22Rv1 (cell line): ENCODE data around the gene GTF2IRD1.

Experiments used
- ZFX ChIP-seq: fragments of 450-650 bp; IDR thresholded peaks from 2 replicates; pipeline ENCODE4 v1.6.1; 2017; ENCODE audit warnings: antibody characterized with exemption, borderline replicate concordance
- TF ChIP-seq, protein P1 (sequence below): fragments of 450-650 bp; IDR thresholded peaks from 2 replicates; pipeline ENCODE4 v1.5.1; 2017; ENCODE audit warnings: mild to moderate bottlenecking

DNA sequence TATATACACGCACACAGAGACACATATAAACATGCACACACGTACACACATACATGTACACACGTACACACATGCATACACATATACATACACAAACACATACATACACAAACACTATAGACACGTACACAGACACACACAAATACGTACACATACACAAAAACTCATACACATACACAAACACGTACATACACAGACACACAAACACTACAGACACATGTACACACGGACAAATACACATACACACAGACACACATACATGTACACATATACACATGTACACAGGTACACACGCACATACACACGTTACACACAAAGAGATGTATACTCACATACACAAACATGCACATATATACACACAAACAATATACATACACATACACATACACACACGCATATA lies 35.2 kb upstream of the GTF2IRD1 start:
- no peak for TF ChIP-seq ZFX
- TF ChIP-seq, protein P1, sequence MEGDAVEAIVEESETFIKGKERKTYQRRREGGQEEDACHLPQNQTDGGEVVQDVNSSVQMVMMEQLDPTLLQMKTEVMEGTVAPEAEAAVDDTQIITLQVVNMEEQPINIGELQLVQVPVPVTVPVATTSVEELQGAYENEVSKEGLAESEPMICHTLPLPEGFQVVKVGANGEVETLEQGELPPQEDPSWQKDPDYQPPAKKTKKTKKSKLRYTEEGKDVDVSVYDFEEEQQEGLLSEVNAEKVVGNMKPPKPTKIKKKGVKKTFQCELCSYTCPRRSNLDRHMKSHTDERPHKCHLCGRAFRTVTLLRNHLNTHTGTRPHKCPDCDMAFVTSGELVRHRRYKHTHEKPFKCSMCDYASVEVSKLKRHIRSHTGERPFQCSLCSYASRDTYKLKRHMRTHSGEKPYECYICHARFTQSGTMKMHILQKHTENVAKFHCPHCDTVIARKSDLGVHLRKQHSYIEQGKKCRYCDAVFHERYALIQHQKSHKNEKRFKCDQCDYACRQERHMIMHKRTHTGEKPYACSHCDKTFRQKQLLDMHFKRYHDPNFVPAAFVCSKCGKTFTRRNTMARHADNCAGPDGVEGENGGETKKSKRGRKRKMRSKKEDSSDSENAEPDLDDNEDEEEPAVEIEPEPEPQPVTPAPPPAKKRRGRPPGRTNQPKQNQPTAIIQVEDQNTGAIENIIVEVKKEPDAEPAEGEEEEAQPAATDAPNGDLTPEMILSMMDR, result no peak
